ENCODE data around the gene GPRIN3.
A peak's percentile ranks its signal among the peaks of the same experiment; 100 is the strongest.

Gene GPRIN3

DNA sequence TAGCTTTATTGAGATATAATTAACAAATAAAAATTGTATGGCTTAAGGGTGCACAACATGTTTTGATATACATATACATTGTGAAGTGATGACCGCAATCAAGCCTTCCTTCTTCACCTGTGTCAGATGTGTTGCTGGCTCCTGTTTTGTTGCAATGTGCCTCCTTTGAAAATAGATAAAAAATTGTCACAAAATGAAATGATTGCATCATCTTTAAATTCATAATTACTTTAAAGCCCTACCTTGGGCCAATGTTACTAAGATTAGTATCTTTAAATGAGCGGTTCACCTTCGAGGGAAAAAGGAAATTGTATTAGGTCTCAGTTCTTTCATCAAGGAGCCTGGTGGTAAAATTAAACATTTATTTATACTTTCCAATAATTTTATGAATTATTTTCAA is 77.3 kb downstream of the GPRIN3 start:
- H3K27ac Mint-ChIP-seq, result no peak overlapping the region
- peaks cover 4% of the 10 kb centered on the region for H3K36me3 Mint-ChIP-seq (ENCODE audit: low read depth)
- H3K4me1 Mint-ChIP-seq, result peaks cover 5% of the 10 kb centered on the region
- no peak for TF ChIP-seq CTCF (IDR thresholded peaks at IDR 0.05)
- H3K27me3 Mint-ChIP-seq (ENCODE audit: low read depth, poor library complexity), result peaks cover 2% of the 10 kb centered on the region
- DNase-seq, result no peak
- H3K9me3 Mint-ChIP-seq, result peaks cover 15% of the 10 kb centered on the region
- H3K4me3 Mint-ChIP-seq, result no peak overlapping the region

DNA sequence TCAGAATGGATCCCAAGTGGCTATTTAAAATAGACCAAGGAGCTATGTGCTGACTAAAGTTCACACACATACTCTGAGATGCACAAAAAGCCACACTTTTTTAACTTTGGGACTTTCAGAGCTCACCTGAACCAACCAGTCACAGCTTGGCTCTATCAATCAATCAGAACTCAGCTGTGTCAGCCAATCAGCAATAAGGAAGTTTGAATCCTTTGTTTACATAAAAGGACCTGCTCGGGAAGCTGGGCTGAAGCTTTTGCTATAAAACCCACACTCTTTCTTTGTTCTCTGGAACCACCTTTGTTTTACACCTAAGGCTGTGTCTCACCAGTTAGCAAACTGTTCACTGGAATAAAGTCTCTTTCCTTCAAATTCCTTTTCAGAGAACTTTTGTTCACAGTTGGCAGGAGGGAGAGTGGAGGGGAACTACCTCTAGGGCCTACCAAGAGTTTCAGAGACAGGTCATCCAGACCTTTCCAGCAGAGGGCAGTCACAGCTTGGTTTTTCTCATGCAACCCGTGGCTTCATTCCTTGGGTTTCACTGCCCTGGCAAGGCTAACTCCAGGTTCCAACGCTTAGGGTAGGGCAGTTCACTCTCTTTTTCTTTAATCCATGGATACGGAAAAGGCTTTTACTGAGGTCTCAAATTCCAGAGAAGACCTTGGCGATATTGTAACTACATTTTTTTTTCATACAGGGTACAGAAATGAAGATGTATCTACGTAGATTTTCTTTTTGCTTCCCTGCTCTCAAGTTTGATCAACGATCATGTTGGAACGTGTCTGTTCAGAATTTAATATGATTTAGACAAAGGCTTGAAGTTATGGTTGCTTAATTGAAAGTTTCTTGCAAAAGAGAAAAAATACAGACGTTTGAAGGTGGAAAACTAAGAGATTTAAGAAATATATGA is 80.7 kb downstream of the GPRIN3 start:
- TF ChIP-seq CTCF (IDR thresholded peaks at IDR 0.05), result peak; percentile 64
- peaks cover 4% of the 10 kb centered on the region for H3K27me3 Mint-ChIP-seq (ENCODE audit: low read depth, poor library complexity)
- peaks cover 3% of the 10 kb centered on the region for H3K9me3 Mint-ChIP-seq
- DNase-seq, result peak; percentile 72
- H3K4me1 Mint-ChIP-seq, result peaks cover 5% of the 10 kb centered on the region
- H3K27ac Mint-ChIP-seq, result no peak overlapping the region
- H3K4me3 Mint-ChIP-seq, result no peak overlapping the region
- H3K36me3 Mint-ChIP-seq (ENCODE audit: low read depth), result no peaks in the 10 kb centered on the region

DNA sequence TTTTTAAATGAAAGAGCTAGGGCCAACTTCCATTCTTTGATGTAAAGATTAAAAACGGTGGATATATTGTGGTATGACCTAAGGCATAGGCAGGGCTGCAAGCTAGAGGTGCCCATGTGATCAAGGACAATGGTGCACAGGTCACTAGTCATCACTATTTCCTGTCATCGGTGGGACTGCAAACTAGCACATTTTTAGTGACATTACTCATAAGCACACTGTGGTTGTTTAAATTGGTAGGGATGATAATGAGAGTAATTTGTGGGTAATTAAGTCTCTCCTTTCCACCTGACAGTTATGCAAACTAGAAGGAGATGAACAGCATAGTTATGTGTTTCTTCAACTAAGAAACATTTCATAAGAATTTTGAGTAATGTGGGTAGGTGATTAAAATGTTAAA is 85.4 kb downstream of the GPRIN3 start:
- no peak for DNase-seq
- no peak for TF ChIP-seq CTCF (IDR thresholded peaks at IDR 0.05)
- H3K36me3 Mint-ChIP-seq (ENCODE audit: low read depth), result no peaks in the 10 kb centered on the region

GRCh38 chr4:89221167-89221867 is 86.3 kb downstream of the GPRIN3 start:
- no peak for DNase-seq
- Mint-ChIP-seq H3K27ac (no peak overlapping the region), H3K4me1 (peaks cover 2% of the 10 kb centered on the region), H3K9me3 (no peaks in the 10 kb centered on the region), H3K36me3 (ENCODE audit: low read depth) (no peaks in the 10 kb centered on the region), H3K4me3 (no peak overlapping the region), H3K27me3 (ENCODE audit: low read depth, poor library complexity) (peaks cover 4% of the 10 kb centered on the region)
- TF ChIP-seq CTCF (IDR thresholded peaks at IDR 0.05), result no peak

More for the DNA sequence above, 85.4 kb downstream of the GPRIN3 start:
- Mint-ChIP-seq H3K4me3 (no peak overlapping the region), H3K27me3 (ENCODE audit: low read depth, poor library complexity) (peaks cover 4% of the 10 kb centered on the region), H3K27ac (no peak overlapping the region), H3K4me1 (peaks cover 5% of the 10 kb centered on the region), H3K9me3 (no peaks in the 10 kb centered on the region)

DNA sequence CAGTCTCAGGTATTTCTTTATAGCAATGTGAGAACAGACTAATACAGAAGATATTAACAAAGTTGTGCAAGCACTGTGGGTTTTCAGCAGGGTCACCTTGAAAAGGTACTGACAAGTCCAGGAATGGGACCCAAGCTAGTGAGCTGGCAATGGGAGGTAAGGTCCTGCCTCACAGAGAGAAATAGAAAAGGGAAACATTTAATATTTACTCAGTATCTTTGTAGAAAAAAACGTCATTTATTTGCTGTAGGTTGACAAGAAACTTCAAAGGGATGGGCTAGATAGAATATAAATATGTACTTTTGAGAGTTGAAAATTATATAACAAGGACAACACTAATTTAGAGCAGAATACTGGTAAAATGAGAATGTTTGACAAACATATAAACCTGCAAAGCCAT is 89.0 kb downstream of the GPRIN3 start:
- Mint-ChIP-seq H3K4me3 (no peak overlapping the region), H3K36me3 (ENCODE audit: low read depth) (no peaks in the 10 kb centered on the region), H3K27me3 (ENCODE audit: low read depth, poor library complexity) (no peaks in the 10 kb centered on the region), H3K9me3 (no peaks in the 10 kb centered on the region), H3K27ac (no peak overlapping the region), H3K4me1 (no peaks in the 10 kb centered on the region)
- no peak for DNase-seq
- no peak for TF ChIP-seq CTCF (IDR thresholded peaks at IDR 0.05)
